Skeletal muscle satellite cell (primary cell): Measurements from ENCODE around the gene DMXL1.
"Not testable (repeated sequence)": the region's sequence is repeated elsewhere in the genome, so short reads cannot be mapped to it uniquely, and the experiment has no call there.

Experiments used
- H3K27me3 ChIP-seq: 2 replicates; pipeline ENCODE4 v1.7.0; 2013; ENCODE audit warnings: low read length; ENCODE audit not compliant: control insufficient read depth, insufficient read depth
- H3K36me3 ChIP-seq: 2 replicates; pipeline ENCODE4 v1.7.0; 2013; ENCODE audit warnings: mild to moderate bottlenecking, control low read depth, low read length; ENCODE audit not compliant: insufficient read depth
- H3K4me1 ChIP-seq: 2 replicates; pipeline ENCODE4 v1.7.0; 2013; ENCODE audit warnings: low read length; ENCODE audit not compliant: control insufficient read depth, insufficient read depth
- H3K4me2 ChIP-seq: 2 replicates; pipeline ENCODE4 v1.7.0; 2013; ENCODE audit warnings: mild to moderate bottlenecking, low read length
- H3K4me3 ChIP-seq: 2 replicates; pipeline ENCODE4 v1.7.0; 2013; ENCODE audit warnings: low read length
- H3K9ac ChIP-seq: 2 replicates; pipeline ENCODE4 v1.7.0; 2013; ENCODE audit warnings: mild to moderate bottlenecking, low read depth, low read length, moderate library complexity
- H3K9me3 ChIP-seq: replicated peaks from 2 replicates; pipeline ENCODE4 v1.7.0; 2013; ENCODE audit warnings: mild to moderate bottlenecking, control low read depth, low read length

The DMXL1 gene

GRCh38 chr5:119088438-119088837, 17.6 kb downstream of the DMXL1 start:
- Histone ChIP-seq H3K4me2 (no peak overlapping the region), H3K4me1 (peaks cover 6% of the 10 kb centered on the region), H3K9ac (no peak overlapping the region), H3K27me3 (no peaks in the 10 kb centered on the region), H3K36me3 (no peaks in the 10 kb centered on the region), H3K4me3 (no peak overlapping the region), H3K9me3 (no peaks in the 10 kb centered on the region)

- no peaks in the 10 kb centered on the region for H3K4me1 ChIP-seq
- H3K27me3 ChIP-seq = no peaks in the 10 kb centered on the region
- no peaks in the 10 kb centered on the region for H3K9me3 ChIP-seq
- no peak overlapping the region for H3K4me2 ChIP-seq
- peaks cover 5% of the 10 kb centered on the region for H3K36me3 ChIP-seq
- H3K4me3 ChIP-seq = no peak overlapping the region
- no peak overlapping the region for H3K9ac ChIP-seq
Measured at GRCh38 chr5:119095611-119096010, 24.7 kb downstream of the DMXL1 start.

DNA sequence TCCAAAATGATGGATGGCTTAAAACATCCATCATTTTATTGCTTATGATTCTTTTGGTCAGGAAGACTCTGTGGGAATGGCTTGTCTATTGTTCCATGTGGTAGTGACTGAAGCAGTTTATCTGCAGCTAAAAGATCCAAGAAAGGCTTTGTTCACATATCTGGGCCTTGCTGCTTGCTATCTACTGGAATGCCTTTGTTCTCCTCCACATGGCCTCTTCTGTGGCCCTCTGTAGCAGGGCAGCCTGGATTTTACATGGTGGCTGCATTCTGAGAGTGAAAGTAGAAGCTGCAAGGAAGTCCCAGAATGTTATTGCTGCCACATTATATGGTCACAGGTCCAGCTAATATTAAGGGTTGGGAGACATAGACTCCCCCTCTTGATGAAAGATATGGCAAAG, 35.1 kb downstream of the DMXL1 start:
- Histone ChIP-seq H3K36me3 (peaks cover 10% of the 10 kb centered on the region), H3K9me3 (no peaks in the 10 kb centered on the region), H3K4me2 (no peak overlapping the region), H3K27me3 (no peaks in the 10 kb centered on the region), H3K4me3 (no peak overlapping the region), H3K9ac (no peak overlapping the region), H3K4me1 (no peaks in the 10 kb centered on the region)

- peaks cover 10% of the 10 kb centered on the region for H3K36me3 ChIP-seq
- H3K27me3 ChIP-seq = no peaks in the 10 kb centered on the region
- H3K4me2 ChIP-seq = no peak overlapping the region
- H3K4me3 ChIP-seq = no peak overlapping the region
- H3K9ac ChIP-seq = no peak overlapping the region
- no peaks in the 10 kb centered on the region for H3K4me1 ChIP-seq
- H3K9me3 ChIP-seq = no peaks in the 10 kb centered on the region
Measured at GRCh38 chr5:119112151-119112550, 41.3 kb downstream of the DMXL1 start.

DNA sequence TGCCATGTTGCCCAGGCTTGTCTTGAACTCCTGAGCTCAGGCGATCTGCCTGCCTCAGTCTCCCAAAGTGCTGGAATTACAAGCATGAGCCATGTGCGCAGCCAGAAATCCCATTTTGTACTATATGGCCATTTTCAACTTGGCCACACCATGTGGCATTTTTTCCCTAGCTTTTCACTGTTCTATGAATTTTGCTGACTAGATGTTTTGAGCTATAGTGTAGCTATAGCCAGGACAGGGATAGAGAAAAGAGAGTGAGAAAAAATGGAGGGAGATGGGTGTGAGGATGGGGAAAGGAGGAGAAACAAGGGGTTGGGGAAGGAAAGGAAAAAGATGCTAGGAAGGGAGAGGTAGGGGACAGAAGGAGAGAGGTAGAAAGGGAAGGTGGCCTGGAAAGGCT, 46.4 kb downstream of the DMXL1 start:
- peaks cover 16% of the 10 kb centered on the region for H3K36me3 ChIP-seq
- no peak overlapping the region for H3K4me3 ChIP-seq
- H3K9ac ChIP-seq = no peak overlapping the region
- no peak overlapping the region for H3K4me2 ChIP-seq
- H3K9me3 ChIP-seq = no peaks in the 10 kb centered on the region
- H3K27me3 ChIP-seq = no peaks in the 10 kb centered on the region
- H3K4me1 ChIP-seq = no peaks in the 10 kb centered on the region

DNA sequence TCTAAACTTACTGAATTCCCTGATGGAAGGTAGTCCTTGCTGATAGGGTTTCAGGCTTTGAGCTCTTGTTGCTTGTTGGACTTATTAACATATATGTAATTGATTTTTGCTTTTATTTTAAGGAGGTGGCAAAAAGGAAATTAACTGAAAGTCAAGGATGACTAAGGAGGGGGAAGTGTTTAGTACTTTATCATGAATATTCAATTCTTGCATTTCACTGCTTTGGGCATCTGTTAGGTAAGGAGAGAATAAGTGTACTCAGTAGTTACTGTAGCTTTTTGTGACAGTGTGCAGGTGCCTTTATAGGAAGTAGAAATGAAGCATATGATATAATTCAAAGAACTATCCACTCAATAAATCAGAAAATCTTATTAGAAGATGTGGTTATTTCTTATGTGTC, 47.1 kb downstream of the DMXL1 start:
- no peaks in the 10 kb centered on the region for H3K4me1 ChIP-seq
- no peak overlapping the region for H3K9ac ChIP-seq
- no peak overlapping the region for H3K4me2 ChIP-seq
- H3K36me3 ChIP-seq = peaks cover 16% of the 10 kb centered on the region
- no peaks in the 10 kb centered on the region for H3K9me3 ChIP-seq
- H3K27me3 ChIP-seq = no peaks in the 10 kb centered on the region
- H3K4me3 ChIP-seq = no peak overlapping the region

DNA sequence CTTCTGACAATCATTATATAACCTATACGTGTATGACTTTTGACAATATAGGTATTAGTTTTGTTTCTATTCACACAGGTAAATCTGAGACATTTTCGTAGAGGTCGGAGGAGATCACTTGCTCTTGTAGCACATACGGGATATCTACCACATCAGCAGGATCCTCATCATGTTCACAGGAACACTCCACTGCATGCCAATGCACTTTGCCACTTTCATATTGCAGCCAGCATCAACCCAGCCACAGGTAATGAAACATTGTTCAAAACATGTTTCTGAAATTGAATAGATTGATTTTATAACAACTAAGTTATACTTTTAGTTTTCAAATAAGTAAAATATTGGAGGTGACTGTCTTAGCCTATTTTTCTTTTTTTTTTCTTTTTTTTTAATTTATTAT, 50.0 kb downstream of the DMXL1 start:
- no peak overlapping the region for H3K9ac ChIP-seq
- H3K9me3 ChIP-seq = no peaks in the 10 kb centered on the region
- no peak overlapping the region for H3K4me3 ChIP-seq
- no peak overlapping the region for H3K4me2 ChIP-seq
- H3K36me3 ChIP-seq = peaks cover 16% of the 10 kb centered on the region
- H3K4me1 ChIP-seq = no peaks in the 10 kb centered on the region
- H3K27me3 ChIP-seq = no peaks in the 10 kb centered on the region

- not testable (repeated sequence) for H3K9me3 ChIP-seq, H3K27me3 ChIP-seq, H3K4me3 ChIP-seq, H3K9ac ChIP-seq, H3K4me1 ChIP-seq, H3K4me2 ChIP-seq
- H3K36me3 ChIP-seq = peaks cover 16% of the 10 kb centered on the region
Measured at GRCh38 chr5:119122474-119122873, 51.6 kb downstream of the DMXL1 start.

DNA sequence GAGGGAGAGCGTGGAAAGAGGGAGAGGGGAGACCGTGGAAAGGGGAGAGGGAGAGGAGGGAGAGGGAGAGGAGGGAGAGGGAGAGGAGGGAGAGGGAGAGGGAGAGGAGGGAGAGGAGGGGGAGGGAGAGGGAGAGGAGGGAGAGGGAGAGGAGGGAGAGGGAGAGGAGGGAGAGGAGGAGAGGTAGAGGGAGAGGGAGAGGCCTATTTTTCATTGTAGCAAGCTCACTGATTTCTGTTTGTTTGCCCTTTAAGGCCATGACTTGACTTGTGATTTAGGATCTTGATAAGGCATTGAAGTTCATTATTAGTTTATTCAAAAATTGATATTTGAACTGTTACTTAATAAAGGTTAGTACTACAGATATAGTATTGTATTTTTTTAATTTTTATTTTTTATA, 52.4 kb downstream of the DMXL1 start:
- peaks cover 9% of the 10 kb centered on the region for H3K36me3 ChIP-seq
- no peaks in the 10 kb centered on the region for H3K4me1 ChIP-seq
- H3K9me3 ChIP-seq = no peaks in the 10 kb centered on the region
- no peaks in the 10 kb centered on the region for H3K27me3 ChIP-seq
- no peak overlapping the region for H3K4me2 ChIP-seq
- no peak overlapping the region for H3K9ac ChIP-seq
- no peak overlapping the region for H3K4me3 ChIP-seq

DNA sequence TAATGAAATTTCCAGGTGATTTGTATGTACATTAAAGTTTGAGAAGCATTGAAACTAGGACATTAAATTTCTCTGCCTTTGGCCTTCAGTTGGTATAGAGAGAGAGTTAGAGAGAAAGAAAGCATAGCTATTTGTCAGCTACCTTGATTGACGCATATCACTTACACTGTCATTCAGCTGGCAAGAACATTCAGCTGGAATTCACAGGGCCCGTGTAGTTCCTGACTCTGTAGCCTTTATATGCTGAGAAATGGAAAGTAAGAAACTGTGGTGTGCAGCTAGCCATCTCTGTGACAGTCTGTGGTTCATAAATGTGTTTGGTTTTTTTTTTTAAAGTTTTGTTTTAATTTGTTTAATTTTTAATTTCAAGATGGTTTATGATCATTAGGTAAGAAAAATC, 58.9 kb downstream of the DMXL1 start:
- no peaks in the 10 kb centered on the region for H3K4me1 ChIP-seq
- peaks cover 8% of the 10 kb centered on the region for H3K36me3 ChIP-seq
- no peak overlapping the region for H3K4me3 ChIP-seq
- H3K27me3 ChIP-seq = no peaks in the 10 kb centered on the region
- H3K9ac ChIP-seq = no peak overlapping the region
- no peaks in the 10 kb centered on the region for H3K9me3 ChIP-seq
- H3K4me2 ChIP-seq = no peak overlapping the region

DNA sequence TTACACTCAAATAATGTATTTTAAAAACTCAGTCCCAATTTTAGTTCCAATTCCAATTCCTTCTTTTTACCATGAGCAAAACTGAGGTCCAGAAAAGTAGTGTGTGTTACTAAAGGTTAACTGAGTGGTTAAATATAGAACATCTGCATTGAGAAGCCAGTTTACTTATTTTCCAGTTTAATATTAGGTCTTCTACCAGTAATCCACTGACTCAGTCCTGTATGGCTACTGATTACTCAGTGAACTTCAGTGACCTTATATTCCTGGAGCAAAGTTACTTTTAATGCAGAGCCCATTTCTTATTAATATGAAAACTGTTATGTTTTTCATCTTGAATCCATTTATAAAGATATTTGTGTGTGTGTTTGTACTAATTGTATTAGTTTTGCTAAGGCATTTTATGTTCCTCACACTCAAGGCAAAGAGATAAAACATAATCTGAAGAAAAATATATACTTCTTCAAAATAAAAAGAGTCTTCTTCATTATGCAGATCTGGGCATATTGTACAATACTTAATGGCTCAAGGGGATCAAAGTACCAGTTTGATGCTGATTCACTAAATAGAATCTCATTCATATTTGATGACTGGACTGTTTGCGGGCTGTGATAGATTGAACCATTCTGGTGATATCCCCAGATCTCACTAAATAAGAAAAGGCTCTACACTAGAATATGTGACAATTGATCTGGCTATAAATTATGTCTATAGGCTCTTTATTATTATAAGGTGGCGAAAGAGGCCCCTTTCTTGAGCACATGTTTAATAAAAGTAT, 60.8 kb downstream of the DMXL1 start:
- no peaks in the 10 kb centered on the region for H3K27me3 ChIP-seq
- H3K4me2 ChIP-seq = no peak overlapping the region
- H3K4me3 ChIP-seq = no peak overlapping the region
- no peaks in the 10 kb centered on the region for H3K4me1 ChIP-seq
- H3K9me3 ChIP-seq = no peaks in the 10 kb centered on the region
- peaks cover 15% of the 10 kb centered on the region for H3K36me3 ChIP-seq
- H3K9ac ChIP-seq = no peak overlapping the region

DNA sequence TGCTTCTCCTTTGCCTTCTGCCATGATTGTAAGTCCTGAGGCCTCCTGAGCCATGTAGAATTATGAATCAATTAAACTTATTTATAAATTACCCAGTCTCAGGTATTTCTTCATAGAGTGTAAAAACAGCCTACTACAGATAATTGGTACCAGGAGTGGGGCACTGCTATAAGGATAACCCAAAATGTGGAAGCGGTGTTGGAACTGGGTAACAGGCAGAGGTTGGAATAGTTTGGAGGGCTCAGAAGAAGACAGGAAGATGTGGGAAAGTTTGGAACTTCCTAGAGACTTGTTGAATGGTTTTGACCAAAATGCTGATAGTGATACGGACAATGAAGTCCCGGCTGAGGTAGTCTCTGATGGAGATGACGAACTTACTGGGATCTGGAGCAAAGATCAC, 64.9 kb downstream of the DMXL1 start:
- H3K4me3 ChIP-seq, H3K4me1 ChIP-seq, H3K4me2 ChIP-seq, H3K27me3 ChIP-seq, H3K9me3 ChIP-seq, H3K9ac ChIP-seq: not testable (repeated sequence)
- H3K36me3 ChIP-seq = peaks cover 23% of the 10 kb centered on the region
